HG03039 (cell line): ENCODE data around the gene TAF1D.
"Not testable (repeated sequence)": the region's sequence is repeated elsewhere in the genome, so short reads cannot be mapped to it uniquely, and the experiment has no call there.

ENCODE experiments used
- ATAC-seq: cut with Tn5 transposase; IDR thresholded peaks from one replicate; pipeline ENCODE4 v1.9.1; 2021; ENCODE audit warnings: mild to moderate bottlenecking, moderate library complexity; ENCODE audit not compliant: unreplicated experiment

The TAF1D gene, protein sequence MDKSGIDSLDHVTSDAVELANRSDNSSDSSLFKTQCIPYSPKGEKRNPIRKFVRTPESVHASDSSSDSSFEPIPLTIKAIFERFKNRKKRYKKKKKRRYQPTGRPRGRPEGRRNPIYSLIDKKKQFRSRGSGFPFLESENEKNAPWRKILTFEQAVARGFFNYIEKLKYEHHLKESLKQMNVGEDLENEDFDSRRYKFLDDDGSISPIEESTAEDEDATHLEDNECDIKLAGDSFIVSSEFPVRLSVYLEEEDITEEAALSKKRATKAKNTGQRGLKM

DNA sequence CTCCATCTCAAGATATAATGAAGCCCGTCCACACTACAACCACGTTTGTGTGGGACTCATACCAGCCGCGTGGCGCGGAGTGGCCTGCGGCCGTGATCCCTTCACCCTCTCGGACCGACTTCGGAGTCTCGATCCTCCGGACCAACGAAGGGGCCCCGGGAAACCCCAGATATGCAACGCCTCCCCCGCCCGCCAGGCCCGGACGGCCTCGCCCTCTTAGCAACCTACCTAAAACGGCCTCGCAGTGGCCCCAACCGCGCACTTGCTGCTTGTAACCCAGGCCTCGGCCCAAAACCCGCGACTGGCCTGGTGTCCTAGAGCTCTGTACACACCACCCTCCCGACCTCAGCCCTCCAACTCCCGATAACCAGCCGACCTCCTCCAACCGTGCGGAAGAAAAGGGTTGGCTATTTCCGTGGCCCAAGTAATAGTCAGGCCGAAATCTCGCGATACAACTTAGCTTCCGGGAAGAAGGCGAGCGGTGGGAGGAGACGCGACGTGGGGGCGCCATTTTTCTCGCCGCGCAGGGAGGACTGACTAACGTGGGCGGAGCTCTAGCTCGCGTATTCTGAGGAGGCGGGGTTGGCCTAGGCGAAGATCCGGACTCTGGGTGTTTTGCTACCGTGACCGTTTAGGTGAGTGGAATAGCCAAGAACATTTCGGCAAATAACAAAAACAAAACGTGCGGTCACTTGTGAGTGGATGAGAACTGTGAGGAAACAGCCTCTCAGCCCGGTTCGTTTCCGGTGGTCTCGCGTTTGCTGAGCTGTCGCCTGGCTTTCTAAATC is at the start of gene TAF1D, which contains the start of gene C11orf54:
Gene TAF1D (minus strand): TSS at position 402 of the 788 bp plus-strand sequence. CDS start 2,191 bp downstream, outside the sequence.
Gene C11orf54 (plus strand): TSS at position 579 of the 788 bp plus-strand sequence. CDS start 5,722 bp downstream, outside the sequence.
- ATAC-seq: peak; percentile 86

DNA sequence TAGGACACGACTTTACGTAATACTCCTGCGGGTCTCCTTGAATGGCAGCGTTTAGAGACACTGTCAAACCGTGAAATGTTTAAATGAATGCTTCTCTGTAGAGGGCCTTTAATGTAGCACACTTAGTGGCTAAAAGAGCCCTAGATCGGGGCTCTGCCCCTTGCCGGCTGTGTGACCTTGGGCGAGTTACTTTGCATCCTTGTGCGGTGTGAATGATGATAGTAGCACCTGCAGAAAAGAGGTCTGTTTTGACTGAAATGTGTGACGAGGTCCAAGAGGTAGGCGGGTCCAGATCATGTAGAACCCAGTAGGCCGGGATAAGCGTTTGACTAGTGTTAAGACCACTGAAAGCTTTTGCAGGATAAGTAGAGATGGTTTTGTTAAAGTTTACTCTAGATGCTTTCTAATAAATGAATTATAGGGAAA is 43.7 kb upstream of the TAF1D start:
- ATAC-seq: peak; percentile 26

DNA sequence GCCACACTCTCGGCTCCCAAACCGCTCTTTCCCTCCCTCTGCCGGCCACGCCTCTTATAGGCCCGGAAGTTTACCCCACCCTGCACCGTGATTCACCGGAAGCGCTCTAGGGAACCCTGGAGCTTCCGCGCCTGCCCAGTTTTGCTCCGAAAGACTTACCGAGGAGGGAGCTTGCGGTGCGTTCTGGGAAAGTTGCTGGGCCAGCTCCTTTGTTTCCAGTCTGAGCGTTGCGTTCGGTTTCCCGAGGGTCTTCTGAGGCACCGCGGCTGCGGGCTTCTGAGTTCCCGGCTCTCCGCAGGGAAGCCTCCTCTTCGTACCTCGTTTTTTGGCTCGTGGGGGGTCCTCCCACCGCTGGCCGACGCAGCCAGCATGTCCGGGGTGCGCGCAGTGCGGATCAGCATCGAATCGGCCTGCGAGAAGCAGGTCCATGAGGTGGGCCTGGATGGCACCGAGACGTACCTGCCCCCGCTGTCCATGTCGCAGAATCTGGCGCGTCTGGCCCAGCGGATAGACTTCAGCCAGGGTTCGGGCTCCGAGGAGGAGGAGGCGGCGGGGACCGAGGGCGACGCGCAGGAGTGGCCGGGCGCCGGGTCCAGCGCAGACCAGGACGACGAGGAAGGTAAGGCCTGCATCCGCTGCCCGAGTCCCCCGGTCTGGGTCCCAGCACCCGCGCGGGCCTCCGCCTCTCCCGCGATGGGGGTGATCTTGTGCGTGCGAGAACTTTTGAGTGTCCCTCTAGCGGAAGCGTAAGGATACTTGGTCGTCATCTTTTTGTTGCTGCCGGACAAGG is 43.0 kb upstream of the TAF1D start, which contains the start of gene MED17:
Gene MED17 (plus strand): TSS at position 138 of the 790 bp plus-strand sequence. CDS start 232 bp downstream, at position 370.
- peak; percentile 98 for ATAC-seq

DNA sequence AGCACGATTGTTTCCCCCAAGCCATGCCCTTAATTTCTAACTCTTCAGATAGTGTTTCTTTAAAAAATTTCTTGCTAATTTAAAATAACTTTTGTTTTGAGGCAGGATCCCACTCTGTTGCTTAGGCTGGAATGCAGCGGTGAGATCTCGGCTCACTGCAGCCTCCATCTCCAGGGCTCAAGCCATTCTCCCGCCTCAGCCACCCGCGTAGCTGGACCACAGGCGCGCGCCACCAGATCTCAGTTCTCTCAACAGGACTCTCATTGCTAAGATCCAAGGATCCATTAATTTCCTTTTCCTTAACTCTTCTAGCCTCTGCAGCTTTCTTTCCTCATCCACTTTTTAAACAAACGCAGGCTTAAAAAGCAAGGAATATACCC is 42.5 kb upstream of the TAF1D start:
- peak; percentile 33 for ATAC-seq

DNA sequence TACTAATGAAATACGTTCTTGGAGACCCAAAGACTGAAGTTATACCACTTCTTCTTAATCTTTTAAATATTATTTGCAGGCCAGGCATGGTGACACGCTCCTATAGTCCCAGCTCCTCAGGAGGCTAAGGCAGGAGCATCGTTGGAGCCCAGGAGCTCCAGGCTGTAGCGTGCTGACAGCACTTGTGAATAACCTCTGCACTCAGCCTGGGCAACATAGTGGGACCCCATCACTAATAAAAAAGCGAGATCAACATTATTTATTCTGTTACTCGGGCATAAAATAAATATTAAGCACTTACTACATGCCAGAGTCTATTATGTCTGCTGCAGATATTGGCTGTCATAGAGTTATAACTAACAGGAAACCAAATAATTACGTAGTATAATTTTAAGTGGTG is 42.1 kb upstream of the TAF1D start:
- no peak for ATAC-seq

DNA sequence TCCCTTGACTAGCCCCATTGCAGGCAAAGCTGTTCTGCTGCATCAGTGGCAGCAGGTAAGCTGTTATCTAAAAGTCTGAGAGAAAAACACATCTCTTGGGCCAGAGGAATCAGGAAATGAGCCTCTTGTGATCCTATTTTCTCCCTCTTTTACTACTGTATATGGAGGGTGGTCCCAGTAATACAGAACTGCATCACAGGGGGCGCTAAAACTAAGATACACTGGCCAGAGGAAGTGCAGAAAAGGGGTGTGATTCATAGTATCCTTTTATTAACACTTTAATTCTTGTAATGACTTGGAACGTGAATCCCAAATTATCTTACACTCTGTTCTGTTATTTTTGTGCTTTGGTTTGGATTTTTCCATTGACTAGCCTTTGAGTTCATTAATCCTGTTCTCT is 34.0 kb upstream of the TAF1D start:
- no peak for ATAC-seq

DNA sequence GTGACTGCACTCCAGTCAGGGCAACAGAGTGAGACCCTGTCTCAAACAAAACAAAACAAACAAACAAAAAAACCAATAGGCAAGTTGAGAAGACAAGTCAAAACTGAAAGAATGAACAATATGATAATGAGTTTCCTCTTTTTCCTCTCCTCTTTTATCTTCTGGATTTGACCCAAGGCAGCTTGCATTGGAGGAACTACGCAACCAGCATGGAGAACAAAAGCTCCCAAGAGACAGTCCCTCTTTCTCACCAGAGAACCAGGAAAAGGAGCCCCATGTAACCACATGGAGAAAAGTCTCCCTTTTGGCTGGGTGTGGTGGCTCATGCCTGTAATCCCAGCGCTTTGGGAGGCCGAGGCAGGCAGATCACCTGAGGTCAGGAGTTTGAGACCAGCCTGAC is 33.3 kb upstream of the TAF1D start:
- not testable (repeated sequence) for ATAC-seq

DNA sequence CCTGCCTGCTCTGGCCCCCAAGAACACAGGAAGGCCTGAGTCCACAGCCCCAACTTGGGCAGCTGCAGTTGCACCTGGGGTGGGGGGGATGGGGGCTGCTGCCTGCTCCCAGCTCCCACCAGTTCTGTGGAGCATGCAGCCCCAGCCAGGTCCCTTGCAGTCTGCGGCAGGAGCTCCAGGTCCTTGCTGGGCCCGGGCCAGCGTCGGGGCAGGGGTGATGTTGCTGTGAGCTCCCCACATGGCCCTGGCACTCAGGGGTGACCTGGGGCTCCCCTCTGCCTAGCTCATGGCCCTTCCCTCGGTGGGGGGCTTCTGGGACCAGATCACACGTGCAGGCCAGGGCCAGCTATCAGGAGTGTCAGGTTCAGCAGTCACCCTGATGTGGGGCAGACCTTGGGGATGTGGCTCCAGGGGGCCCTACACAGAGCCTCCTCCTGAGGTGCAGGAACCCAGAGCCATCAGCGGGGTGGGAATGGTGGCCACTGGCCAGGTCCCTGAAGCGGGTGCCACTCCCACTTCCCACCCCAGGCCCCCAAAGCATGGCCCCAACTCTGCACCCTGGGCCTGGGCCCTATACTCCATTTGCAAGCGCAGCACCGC is 32.4 kb upstream of the TAF1D start:
- no peak for ATAC-seq

DNA sequence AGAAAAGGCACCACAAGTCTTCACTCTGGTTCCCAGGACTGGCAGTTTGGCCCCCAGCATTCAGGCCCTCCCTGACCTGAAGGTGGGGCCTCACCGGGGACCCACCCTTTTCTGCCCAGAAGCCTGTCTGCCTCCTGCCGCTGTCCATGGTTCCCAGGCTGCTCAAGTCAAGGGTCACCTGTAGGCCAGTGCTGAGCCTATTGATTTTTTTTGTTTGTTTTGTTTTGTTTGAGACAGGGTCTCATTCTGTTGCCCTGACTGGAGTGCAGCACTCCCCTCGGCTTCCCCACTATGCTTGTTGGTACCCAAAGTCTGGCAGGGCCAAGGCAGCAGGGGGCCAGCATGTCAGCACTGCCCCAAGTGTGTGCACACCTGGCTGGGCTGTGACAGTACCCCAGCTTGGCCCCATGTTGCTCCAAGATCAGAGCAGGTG is 31.8 kb upstream of the TAF1D start:
- no peak for ATAC-seq

DNA sequence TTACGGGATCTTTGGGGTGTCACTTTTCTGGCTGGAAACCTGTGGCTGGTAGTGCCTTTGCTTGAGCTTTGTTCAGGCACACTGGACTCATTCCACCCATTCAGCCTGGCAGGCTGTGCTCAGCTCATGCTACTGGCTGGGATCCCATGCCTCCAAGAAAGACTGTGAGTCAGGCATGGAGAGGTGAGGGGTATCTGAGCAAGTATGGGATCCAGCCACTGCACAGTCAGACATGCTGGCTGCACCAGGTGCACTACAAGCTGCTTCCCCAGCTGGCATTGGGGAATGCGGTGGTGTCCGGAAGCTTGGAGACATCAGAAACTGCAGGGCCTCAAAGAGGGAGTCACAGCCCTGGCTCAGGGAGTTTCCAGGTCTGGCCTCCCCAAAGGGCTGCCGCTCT is 30.8 kb upstream of the TAF1D start:
- no peak for ATAC-seq

DNA sequence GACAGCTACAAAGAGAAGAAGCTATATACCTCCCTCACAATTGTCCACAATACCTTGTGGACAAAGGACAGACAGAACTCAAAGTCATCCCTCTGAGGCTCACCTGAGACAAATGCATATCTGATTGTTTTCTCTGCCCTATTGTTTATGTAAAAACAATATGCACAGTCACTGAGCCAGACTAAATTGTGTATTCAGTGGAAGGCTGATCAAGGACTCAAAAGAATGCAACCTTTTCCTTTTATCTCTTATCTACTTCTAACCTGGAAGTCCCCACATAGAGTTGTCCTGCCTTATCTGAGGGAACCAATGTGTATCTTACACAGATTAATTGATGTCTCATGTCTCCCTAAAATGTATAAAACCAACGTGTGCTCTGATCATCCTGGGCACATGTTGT is 28.9 kb upstream of the TAF1D start:
- no peak for ATAC-seq

DNA sequence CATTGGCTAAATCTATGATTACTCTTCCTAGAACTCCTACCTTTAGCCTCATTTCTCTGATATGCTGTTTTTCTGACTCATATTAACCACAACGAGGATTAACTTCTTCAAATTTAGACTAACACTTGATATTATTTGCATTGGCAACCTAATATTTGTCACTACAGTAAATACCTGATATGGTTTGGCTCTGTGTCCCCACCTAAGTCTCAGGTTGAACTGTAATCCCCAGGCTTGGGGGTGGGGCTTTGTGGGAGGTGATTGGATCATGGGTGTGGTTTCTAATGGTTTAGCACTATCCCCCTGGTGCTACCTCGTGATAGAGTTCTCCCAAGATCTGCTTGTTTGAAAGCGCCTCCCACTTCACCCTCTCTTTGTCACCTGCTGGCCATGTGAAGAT is 25.7 kb upstream of the TAF1D start:
- ATAC-seq: no peak

DNA sequence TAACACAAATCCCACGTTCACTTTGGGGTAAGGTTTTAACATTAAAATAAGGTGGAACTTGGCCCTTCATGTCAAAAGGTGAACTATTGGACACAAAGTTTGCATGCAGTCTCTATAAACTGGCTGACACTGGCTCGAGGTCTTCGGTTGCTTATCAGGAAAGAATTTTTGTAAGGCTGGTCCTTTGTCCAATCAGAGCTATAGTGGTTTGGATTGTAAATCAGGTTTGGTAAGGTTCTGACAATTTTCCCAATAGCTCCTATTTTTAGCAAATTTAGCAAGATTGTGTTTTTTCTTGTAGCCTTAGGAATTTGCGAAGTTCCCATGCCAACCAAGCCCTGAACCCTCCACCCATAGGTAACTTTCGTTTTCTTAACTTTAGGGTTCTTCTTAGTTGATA is 25.2 kb upstream of the TAF1D start:
- ATAC-seq: no peak

DNA sequence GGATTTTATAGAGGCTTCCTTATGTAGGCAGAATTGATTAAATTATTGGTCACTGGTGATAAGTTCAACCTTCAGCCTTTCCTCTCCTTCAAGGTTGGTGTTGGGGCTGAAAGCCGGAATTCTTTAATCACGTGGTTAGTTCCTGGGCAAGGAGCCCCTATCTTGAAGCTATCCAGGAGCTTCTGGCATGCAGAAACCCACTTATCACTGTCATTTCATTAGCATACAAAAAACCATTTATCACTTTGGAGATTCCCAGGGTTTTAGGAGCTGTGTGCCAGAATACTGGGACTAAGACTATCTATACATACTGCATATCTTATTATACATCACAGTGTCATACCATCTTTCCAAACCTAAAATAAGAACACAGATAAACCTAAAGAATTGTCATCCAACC is 24.3 kb upstream of the TAF1D start:
- ATAC-seq: no peak

DNA sequence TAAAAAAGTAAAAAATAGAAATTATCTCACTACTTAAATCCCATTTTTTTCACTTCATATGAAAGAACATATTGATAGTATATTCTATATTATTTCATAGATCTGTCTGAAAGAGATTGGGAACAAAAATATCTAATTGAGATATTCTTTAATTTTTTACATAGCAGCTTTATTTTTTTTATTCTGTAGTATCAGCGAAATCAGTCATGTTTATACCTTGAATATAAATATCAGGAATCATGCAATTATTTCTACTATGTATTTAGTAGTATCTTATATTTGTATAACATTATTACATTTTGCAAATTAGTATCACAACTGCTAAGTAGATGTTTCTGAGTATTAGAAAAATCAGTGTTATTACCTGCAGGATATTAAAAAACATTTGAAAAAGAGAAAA is 20.6 kb upstream of the TAF1D start:
- ATAC-seq: no peak

DNA sequence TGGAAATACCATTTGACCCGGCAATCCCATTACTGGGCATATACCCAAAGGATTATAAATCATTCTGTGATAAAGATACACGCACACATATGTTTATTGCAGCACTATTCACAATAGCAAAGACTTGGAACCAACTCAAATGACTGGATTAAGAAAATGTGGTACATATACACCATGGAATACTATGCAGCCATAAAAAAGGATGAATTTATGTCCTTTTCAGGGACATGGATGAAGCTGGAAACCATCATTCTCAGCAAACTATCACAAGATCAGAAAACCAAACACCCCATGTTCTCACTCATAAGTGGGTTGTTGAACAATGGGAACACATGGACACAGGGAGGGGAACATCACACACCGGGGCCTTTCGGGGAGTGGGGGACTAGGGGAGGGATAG is 17.8 kb upstream of the TAF1D start:
- ATAC-seq: not testable (repeated sequence)

DNA sequence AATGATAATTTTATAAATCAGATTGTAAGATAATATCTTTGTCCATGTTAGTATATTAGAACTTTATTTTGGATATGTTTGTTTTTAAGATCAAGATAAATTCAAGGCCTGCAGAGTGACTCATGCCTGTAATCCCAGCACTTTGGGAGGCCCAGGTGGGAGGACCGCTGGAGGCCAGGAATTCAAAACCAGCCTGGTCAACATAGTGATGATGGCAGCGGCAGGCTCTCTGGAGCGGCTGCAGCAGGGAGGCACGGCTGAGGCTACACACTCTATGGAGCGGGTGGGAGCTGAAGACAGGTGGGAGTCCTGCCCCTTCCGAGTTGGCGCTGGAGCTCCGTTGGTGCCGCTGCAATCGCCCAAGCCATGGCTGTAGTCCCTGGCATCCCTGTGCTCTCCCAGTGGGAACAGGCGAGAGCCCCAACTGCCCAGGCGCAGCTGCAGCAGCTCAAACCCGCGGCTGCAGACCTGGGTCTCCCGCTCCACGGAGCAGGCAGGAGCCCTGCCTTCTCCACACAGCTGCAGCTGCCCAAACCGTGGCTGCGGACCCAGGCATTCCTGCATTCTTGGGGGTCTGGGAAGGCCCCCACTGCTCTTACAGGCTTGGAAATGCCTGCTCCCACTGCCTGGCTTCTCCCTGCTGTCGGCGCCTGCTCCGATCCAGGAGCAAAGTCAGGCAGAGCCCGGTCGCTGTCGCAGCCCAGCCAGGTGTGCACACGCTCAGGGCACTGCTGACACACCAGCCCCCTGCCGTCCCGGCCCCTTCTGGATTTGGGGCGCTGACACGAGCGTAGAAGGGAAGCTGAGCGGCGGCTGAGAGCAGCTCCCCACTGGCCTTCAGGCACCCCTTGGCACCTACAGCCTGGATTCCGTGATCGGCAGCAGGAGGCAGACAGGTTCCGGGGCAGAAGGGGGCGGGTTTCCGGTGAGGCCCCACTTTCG is 16.9 kb upstream of the TAF1D start:
- ATAC-seq: no peak

DNA sequence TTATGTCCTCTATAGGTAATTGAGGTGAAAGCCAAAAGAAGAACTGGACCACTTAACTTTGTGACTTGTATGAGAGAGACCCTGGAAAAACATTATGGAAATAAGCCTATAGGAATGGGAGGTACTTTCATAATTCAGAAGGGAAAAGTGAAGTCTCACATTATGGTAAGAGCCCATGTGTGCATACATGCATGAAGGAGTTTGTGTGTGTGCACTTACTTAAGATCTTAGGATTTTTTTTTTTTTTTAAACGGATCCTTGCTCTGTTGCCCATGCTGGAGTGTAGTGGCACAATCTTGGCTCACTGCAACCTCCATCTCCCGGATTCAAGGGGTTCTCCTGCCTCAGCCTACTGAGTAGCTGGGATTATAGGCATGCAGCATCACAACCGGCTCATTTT is 16.0 kb upstream of the TAF1D start:
- ATAC-seq: no peak

DNA sequence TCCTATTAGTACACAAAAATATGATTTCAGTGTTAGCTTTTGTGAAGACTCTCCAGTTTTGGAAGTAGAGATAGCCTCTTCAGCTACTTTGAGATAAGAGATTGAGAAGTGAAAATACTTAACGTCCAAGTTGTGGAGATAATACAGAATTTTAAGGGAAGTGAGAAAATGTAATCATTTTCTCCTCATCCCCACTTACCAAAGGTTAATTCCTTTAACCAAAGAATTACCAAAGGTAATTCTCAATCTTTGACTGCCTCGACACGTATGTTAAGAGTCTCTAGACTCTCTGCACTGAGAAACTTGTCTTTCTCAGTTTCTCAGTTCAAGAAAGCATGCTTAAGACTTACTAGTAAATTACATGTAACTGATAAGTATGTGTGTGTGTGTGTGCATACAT is 15.5 kb upstream of the TAF1D start:
- no peak for ATAC-seq

DNA sequence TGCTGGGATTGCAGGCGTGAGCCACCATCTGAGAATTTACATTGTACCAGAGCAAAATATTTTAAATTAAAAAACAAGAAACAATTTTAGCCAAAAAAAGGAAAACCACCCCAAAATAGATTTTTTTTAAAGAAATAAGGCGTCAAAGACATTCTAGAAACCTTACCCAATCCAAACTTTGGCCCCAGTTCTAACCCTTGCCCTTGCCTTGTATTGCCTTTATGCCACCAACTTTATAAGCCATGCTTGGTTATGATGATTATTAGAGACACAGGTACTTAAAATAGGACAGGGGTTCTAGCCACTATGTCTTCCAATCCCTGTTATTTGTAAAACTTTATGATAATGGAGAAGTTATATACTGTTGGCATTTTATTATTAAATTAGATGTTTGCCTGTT is 11.9 kb upstream of the TAF1D start:
- no peak for ATAC-seq
